Bronchial epithelial cell (primary cell): ENCODE results near the gene UBE2M. TPM values are rescaled to one million over a fixed set of nuclear protein-coding genes. Genes with fewer than 3 reads are reported as not detected.
A peak's percentile ranks its signal among the peaks of the same experiment; 100 is the strongest.

Experiments used
- DNase-seq: peaks from one replicate; pipeline ENCODE4 v3.0.0-alpha.2; 2010; ENCODE audit warnings: low read depth
- FAIRE-seq: peaks from 2 replicates; lab custom pipeline; 2011; peaks lifted over from hg19 to GRCh38; lab: Jason Lieb, UNC
- H3K27me3 ChIP-seq: 2 replicates; pipeline ENCODE4 v1.5.1; 2011; ENCODE audit warnings: low read length; ENCODE audit not compliant: control insufficient read depth, insufficient read depth
- H3K36me3 ChIP-seq: 2 replicates; pipeline ENCODE4 v1.5.1; 2011; ENCODE audit warnings: low read length; ENCODE audit not compliant: control insufficient read depth, insufficient read depth
- H3K4me3 ChIP-seq: 2 replicates; pipeline ENCODE4 v1.5.1; 2011; ENCODE audit warnings: mild to moderate bottlenecking, low read depth, low read length, control low read depth
- total RNA-seq: library from RNA; depleted of rRNA; stranded (reverse); fragments of >200 nt; gene quantifications from 2 replicates; pipeline ENCODE4 v1.2.1, GENCODE V29; 2014
- TF ChIP-seq, protein P1 (sequence below): IDR thresholded peaks from 2 replicates; pipeline ENCODE4 v1.5.1; 2011; ENCODE audit warnings: mild to moderate bottlenecking, moderate library complexity, low read length, control low read depth, inconsistent platforms; ENCODE audit not compliant: insufficient read depth, severe bottlenecking

UBE2M gene
- total RNA-seq, 1 donor from 2014 or later, result 128 TPM

DNA sequence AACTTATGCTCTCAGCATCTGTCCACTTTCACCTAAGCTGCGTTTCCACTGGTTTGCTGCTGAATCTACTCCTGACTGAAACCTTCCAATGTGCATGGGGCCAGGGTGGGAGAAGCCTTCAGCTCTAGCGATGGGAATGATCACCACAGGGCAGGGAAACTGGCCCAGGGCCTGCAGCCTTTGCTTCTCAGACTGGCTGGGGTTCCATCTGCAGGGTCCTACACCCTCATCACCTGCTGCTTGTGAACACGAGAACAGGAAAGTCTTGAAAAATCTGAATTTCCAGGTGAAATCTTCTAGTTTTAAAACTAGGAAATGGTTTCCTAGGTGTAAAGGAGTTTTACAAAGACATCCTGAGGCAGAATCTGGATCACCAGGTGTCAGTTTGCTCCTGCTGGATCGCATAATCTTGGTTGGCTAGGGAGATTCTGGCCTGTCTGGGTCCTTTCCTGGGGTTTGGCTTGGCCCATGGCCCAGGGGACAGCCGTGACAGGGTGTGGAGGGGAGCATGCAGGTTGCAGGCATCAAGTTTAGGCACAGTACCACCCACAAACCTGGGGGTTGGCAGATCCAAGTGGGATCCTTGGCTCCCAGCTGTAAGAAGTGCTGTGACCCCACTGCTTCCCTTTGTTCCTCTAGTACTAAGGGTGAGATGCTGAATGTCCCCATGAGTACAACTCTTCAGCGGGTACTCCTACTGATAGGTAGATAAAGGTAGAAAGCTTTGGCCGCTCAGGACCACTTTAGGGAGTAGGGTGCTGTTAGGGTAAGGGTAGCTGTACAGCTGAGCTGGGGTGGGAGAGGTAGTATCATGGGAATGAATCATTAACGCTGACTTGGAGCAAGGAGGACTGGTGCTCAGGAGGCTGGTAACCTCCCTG is 1.8 kb upstream of the UBE2M start:
- H3K4me3 ChIP-seq, result peak overlapping the region; percentile 89
- peaks cover 9% of the 10 kb centered on the region for H3K36me3 ChIP-seq
- TF ChIP-seq, protein P1, sequence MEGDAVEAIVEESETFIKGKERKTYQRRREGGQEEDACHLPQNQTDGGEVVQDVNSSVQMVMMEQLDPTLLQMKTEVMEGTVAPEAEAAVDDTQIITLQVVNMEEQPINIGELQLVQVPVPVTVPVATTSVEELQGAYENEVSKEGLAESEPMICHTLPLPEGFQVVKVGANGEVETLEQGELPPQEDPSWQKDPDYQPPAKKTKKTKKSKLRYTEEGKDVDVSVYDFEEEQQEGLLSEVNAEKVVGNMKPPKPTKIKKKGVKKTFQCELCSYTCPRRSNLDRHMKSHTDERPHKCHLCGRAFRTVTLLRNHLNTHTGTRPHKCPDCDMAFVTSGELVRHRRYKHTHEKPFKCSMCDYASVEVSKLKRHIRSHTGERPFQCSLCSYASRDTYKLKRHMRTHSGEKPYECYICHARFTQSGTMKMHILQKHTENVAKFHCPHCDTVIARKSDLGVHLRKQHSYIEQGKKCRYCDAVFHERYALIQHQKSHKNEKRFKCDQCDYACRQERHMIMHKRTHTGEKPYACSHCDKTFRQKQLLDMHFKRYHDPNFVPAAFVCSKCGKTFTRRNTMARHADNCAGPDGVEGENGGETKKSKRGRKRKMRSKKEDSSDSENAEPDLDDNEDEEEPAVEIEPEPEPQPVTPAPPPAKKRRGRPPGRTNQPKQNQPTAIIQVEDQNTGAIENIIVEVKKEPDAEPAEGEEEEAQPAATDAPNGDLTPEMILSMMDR, result no peak

GRCh38 chr19:58559275-58560006 is 1.0 kb upstream of the UBE2M start:
- DNase-seq (peak; percentile 70), FAIRE-seq (no peak)
- TF ChIP-seq, protein P1, result no peak
- peak overlapping the region; percentile 89 for H3K4me3 ChIP-seq
- peaks cover 9% of the 10 kb centered on the region for H3K36me3 ChIP-seq
- no peaks in the 10 kb centered on the region for H3K27me3 ChIP-seq

More for the DNA sequence above, 1.8 kb upstream of the UBE2M start:
- no peak for DNase-seq
- no peaks in the 10 kb centered on the region for H3K27me3 ChIP-seq
- FAIRE-seq, result peak; percentile 40

- TF ChIP-seq, protein P1, result no peak
- FAIRE-seq (no peak), DNase-seq (peak; percentile 96)
- H3K4me3 ChIP-seq, result peak overlapping the region; percentile 89
- H3K36me3 ChIP-seq, result peaks cover 9% of the 10 kb centered on the region
- H3K27me3 ChIP-seq, result no peaks in the 10 kb centered on the region
These were observed 338 bp upstream of the UBE2M start for GRCh38 chr19:58558623-58559274.

DNA sequence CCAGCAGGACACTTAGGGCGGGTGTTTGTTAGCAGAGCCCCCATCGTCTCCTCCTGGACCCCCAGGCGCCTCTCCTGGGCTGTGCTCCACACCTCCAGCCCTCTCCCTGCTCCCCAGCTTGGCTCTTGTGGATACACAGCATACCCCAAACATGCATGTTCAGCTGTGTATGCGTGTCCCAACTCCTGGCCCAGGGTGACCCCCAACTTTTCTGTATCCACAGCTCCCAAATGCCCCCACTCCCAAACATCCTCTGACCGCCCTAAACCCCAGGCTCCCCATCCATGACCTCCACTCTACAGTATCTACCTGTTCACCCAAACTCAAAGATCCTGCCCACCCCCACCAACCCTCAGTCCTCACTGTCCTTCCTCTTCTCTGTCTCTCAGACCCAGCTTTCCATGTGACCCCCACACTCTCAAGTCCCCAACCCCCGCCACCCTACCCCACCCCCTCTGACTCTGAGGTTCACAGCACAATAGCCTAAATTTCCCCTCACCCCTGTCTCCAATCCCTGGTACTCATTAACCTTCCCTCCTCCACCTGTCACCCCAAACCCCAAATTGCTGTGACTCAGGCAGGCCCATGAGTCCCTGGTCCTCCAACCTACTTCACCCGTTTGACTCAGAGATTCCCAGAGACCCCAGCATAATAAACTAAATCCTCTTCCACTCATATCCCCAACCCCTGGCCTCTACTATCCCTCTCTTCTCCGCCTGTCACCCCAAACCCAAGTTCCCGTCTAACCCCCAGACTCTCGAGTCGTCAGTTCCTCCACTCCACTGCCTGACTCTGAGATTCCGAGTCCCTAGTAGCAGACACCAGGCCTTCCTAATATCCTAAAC is 968 bp downstream of the UBE2M start:
- no peak for DNase-seq

More for the DNA sequence above, 968 bp downstream of the UBE2M start:
- Histone ChIP-seq H3K36me3 (peaks cover 11% of the 10 kb centered on the region), H3K27me3 (no peaks in the 10 kb centered on the region), H3K4me3 (peak overlapping the region; percentile 89)
- TF ChIP-seq, protein P1, result no peak
- FAIRE-seq, result no peak
